Spleen (tissue), 11 donors: ENCODE measurements around the gene DCBLD1. TPM values are rescaled to one million over a fixed set of nuclear protein-coding genes. Genes with fewer than 3 reads are reported as not detected.
"Not testable (repeated sequence)": the region's sequence is repeated elsewhere in the genome, so short reads cannot be mapped to it uniquely, and the experiment has no call there.

Experiments used
- DNase-seq: peaks from one replicate; pipeline ENCODE4 v3.0.0-alpha.2; 2020
- H3K27ac ChIP-seq, 8 donors: fragments of 200-600 bp; sonication (generic) in 7 of 8; 1 replicate in 4 of 8; 2 replicates in 4 of 8; pipeline versions ENCODE4 v1.5.0 to v1.8.0; 2016 to 2021; ENCODE audit warnings: inconsistent platforms in 4 of 8, mild to moderate bottlenecking in 4 of 8, moderate library complexity in 1 of 8
- H3K27me3 ChIP-seq, 7 donors: fragments of 200-600 bp; sonication (generic) in 6 of 7; replicated peaks in 1 of 7; 1 replicate in 4 of 7; 2 replicates in 3 of 7; pipeline versions ENCODE4 v1.5.0 to v1.8.0; 2016 to 2021; ENCODE audit warnings: inconsistent platforms in 3 of 7, mild to moderate bottlenecking in 1 of 7
- H3K36me3 ChIP-seq, 6 donors: fragments of 200-600 bp; sonication (generic) in 5 of 6; 1 replicate in 4 of 6; 2 replicates in 2 of 6; pipeline versions ENCODE4 v1.5.0 to v1.8.0; 2016 to 2021; ENCODE audit warnings: inconsistent platforms in 2 of 6
- H3K4me1 ChIP-seq, 6 donors: fragments of 200-600 bp; sonication (generic) in 5 of 6; 1 replicate in 3 of 6; 2 replicates in 3 of 6; pipeline versions ENCODE4 v1.5.0 to v1.8.0; 2016 to 2021; ENCODE audit warnings: inconsistent platforms in 3 of 6
- H3K4me3 ChIP-seq, 8 donors: fragments of 200-600 bp; sonication (generic) in 7 of 8; 1 replicate in 4 of 8; 2 replicates in 4 of 8; pipeline versions ENCODE4 v1.5.0 to v1.8.0; 2016 to 2021; ENCODE audit warnings: inconsistent platforms in 4 of 8, mild to moderate bottlenecking in 4 of 8, moderate library complexity in 2 of 8
- H3K9me3 ChIP-seq, 8 donors: fragments of 200-600 bp; sonication (generic) in 7 of 8; 1 replicate in 4 of 8; 2 replicates in 4 of 8; pipeline versions ENCODE4 v1.5.0 to v1.8.0; 2016 to 2021; ENCODE audit warnings: inconsistent platforms in 4 of 8
- CTCF ChIP-seq, 11 experiments: fragments of 200-600 bp in 7 of 11; fragments of 450-650 bp in 4 of 11; sonication (generic) in 4 of 11; IDR thresholded peaks in 8 of 11; conservative IDR thresholded peaks in 3 of 11; 1 replicate in 7 of 11; 2 replicates in 4 of 11; pipeline versions ENCODE4 v1.4.0 to v1.8.0; 2016 to 2021; ENCODE audit warnings: antibody characterized with exemption in 11 of 11, inconsistent platforms in 4 of 11, mild to moderate bottlenecking in 1 of 11
- POLR2A ChIP-seq, 3 donors: fragments of 450-650 bp; IDR thresholded peaks; one replicate each; pipeline ENCODE4 v1.5.1; 2017; ENCODE audit warnings: antibody characterized with exemption in 3 of 3, mild to moderate bottlenecking in 1 of 3
- POLR2AphosphoS5 ChIP-seq, 3 donors: sonication (generic); formaldehyde crosslinking; IDR thresholded peaks; one replicate each; pipeline ENCODE4 v1.5.1; 2017; ENCODE audit warnings: antibody characterized with exemption in 3 of 3
- WGBS, 5 donors: extraction: QIAGEN DNeasy Blood & Tissue Kit in 3 of 5; methylation state at CpG; one replicate each; pipeline versions ENCODE4 v1.1.5 to v1.1.7; 2013 to 2018; 5-methylcytosine and 5-hydroxymethylcytosine counted together
- intact Hi-C: fragments of 100-400 bp; cut with DNase I; formaldehyde crosslinking; loops from one replicate; pipeline ENCODE4 v1.15.0; 2023; ENCODE audit warnings: low total_unique reads
- polyA plus RNA-seq, 3 donors: library from polyadenylated mRNA; stranded (reverse); fragments of 200-250 nt; gene quantifications; one replicate each; pipeline ENCODE4 v1.2.1, GENCODE V29; 2013
- total RNA-seq, 7 donors: library from RNA; depleted of rRNA in 3 of 7; stranded (reverse); fragments of >200 nt in 3 of 7; fragmentation: NEBNext Ultra II Directional in 4 of 7; extraction: Animal tissue kit (Norgen Biotek cat#: 25700) in 4 of 7; gene quantifications; one replicate each; pipeline versions ENCODE4 v1.1.0 to v1.2.1, GENCODE V29; 2016 to 2021
- donor health status: healthy with polysubstance abuse.
- donor health status: DM: no; HTN: no; CAD: no; lungs with moderate emphysema.
- donor health status: DM: no; HTN: no; CAD: no.
- donor health status: Bipolar disorder and iron deficiency.
- donor health status: healthy.
- donor health status: DM: no; HTN: no; CAD: no.
- donor health status: DM: yes; HTN: yes; CAD: no.

DCBLD1 gene
- total and polyA plus RNA-seq, 10 donors = 2.0 to 16.7 (median 7.1) TPM

GRCh38 chr6:117513778-117514365 is 31.4 kb downstream of the DCBLD1 start:
- no peak for DNase-seq
- 85 to 91% (median 88%) methylated on average over 7 of the region's 7 CpGs for WGBS, 5 donors

GRCh38 chr6:117514655-117515054 is 32.2 kb downstream of the DCBLD1 start:
- Histone ChIP-seq H3K4me3 (no peak overlapping the region), H3K4me1 (no peaks in the 10 kb centered on the region), H3K36me3 (no peaks in the 10 kb centered on the region), H3K9me3 (no peaks in the 10 kb centered on the region), H3K27ac (no peak overlapping the region), H3K27me3 (no peaks in the 10 kb centered on the region)
- no peak for TF ChIP-seq POLR2A (IDR thresholded peaks at IDR 0.05)
- no peak for TF ChIP-seq POLR2AphosphoS5 (IDR thresholded peaks at IDR 0.05)
- no peak for TF ChIP-seq CTCF (IDR thresholded peaks at IDR 0.05 in 8 of 11, conservative IDR thresholded peaks at IDR 0.05 in 3 of 11)
- DNase-seq = no peak
- WGBS, 5 donors = 91 to 100% (median 92%) methylated on average over 1 of the region's 1 CpG
- intact Hi-C loops = no loop called here

More at GRCh38 chr6:117513778-117514365, 31.4 kb downstream of the DCBLD1 start:
- no peaks in the 10 kb centered on the region for H3K4me1 ChIP-seq
- no peaks in the 10 kb centered on the region for H3K27me3 ChIP-seq
- no peak overlapping the region for H3K27ac ChIP-seq
- no peaks in the 10 kb centered on the region for H3K36me3 ChIP-seq
- intact Hi-C loops = no loop called here
- no peak overlapping the region for H3K4me3 ChIP-seq
- TF ChIP-seq POLR2AphosphoS5 (IDR thresholded peaks at IDR 0.05) (no peak), POLR2A (IDR thresholded peaks at IDR 0.05) (no peak), CTCF (IDR thresholded peaks at IDR 0.05 in 8 of 11, conservative IDR thresholded peaks at IDR 0.05 in 3 of 11) (no peak)
- H3K9me3 ChIP-seq = no peaks in the 10 kb centered on the region

GRCh38 chr6:117515326-117515725 is 32.9 kb downstream of the DCBLD1 start:
- TF ChIP-seq POLR2AphosphoS5 (IDR thresholded peaks at IDR 0.05) (no peak), POLR2A (IDR thresholded peaks at IDR 0.05) (no peak), CTCF (IDR thresholded peaks at IDR 0.05 in 8 of 11, conservative IDR thresholded peaks at IDR 0.05 in 3 of 11) (no peak)
- Histone ChIP-seq H3K36me3 (no peaks in the 10 kb centered on the region), H3K4me1 (no peaks in the 10 kb centered on the region), H3K4me3 (no peak overlapping the region), H3K9me3 (no peaks in the 10 kb centered on the region), H3K27me3 (no peaks in the 10 kb centered on the region), H3K27ac (no peak overlapping the region)
- intact Hi-C loops = no loop called here
- DNase-seq = no peak

GRCh38 chr6:117517995-117518394 is 35.5 kb downstream of the DCBLD1 start:
- H3K4me3 ChIP-seq, H3K4me1 ChIP-seq, H3K9me3 ChIP-seq, intact Hi-C loops, H3K27ac ChIP-seq, H3K36me3 ChIP-seq, H3K27me3 ChIP-seq, DNase-seq: not testable (repeated sequence)
- 92 to 97% (median 95%) methylated on average over 5 of the region's 5 CpGs for WGBS, 5 donors

- Histone ChIP-seq H3K27ac (no peak overlapping the region), H3K4me3 (no peak overlapping the region), H3K9me3 (no peaks in the 10 kb centered on the region), H3K36me3 (no peaks in the 10 kb centered on the region), H3K27me3 (no peaks in the 10 kb centered on the region), H3K4me1 (no peaks in the 10 kb centered on the region)
- 92 to 97% (median 95%) methylated on average over 6 of the region's 6 CpGs for whole genome bisulfite sequencing, 5 donors
- no peak for TF ChIP-seq CTCF (IDR thresholded peaks at IDR 0.05 in 8 of 11, conservative IDR thresholded peaks at IDR 0.05 in 3 of 11)
- TF ChIP-seq POLR2AphosphoS5 (IDR thresholded peaks at IDR 0.05) = no peak
- no peak for TF ChIP-seq POLR2A (IDR thresholded peaks at IDR 0.05)
- intact Hi-C loops = no loop called here
- DNase-seq = no peak
These were observed 36.4 kb downstream of the DCBLD1 start for GRCh38 chr6:117518870-117519269.
